ENCODE results near the gene PDXP.

- TF ChIP-seq CTCF (conservative IDR thresholded peaks at IDR 0.05) (peak; percentile 61; the same call in 1 of the 2 replicates), EZH2 (IDR thresholded peaks at IDR 0.05; ENCODE audit: low read depth) (no peak)
These were observed 38.4 kb downstream of the PDXP start, which contains the start of gene TRIOBP for GRCh38 chr22:37696657-37697537.

Measured in PC-9 (cell line).